Natural killer cell (primary cell): ENCODE measurements around the gene CHL1. TPM values are rescaled to one million over a fixed set of nuclear protein-coding genes. Genes with fewer than 3 reads are reported as not detected.

Experiments used
- ATAC-seq, 3 donors: fragments of 150-1000 bp in 2 of 3; fragments of 200-7000 bp in 1 of 3; cut with Tn5 transposase; 1 replicate in 1 of 3; 2 replicates in 2 of 3; pipeline ENCODE4 v1.10.0; 2021; ENCODE audit warnings: mild to moderate bottlenecking in 2 of 3, moderate library complexity in 2 of 3
- DNase-seq, 2 donors: peaks; one replicate each; pipeline versions ENCODE4 v3.0.0 to v3.0.0-alpha.2; 2013 to 2021; ENCODE audit warnings: mixed read lengths in 1 of 2
- H3K27ac ChIP-seq: one replicate; pipeline ENCODE4 v1.5.1; 2013; ENCODE audit warnings: mild to moderate bottlenecking, low read length
- H3K27me3 ChIP-seq: one replicate; pipeline ENCODE4 v1.6.1; 2013; ENCODE audit warnings: low read length; ENCODE audit not compliant: control insufficient read depth, insufficient read depth
- H3K36me3 ChIP-seq: one replicate; pipeline ENCODE4 v1.6.1; 2013; ENCODE audit warnings: low read length; ENCODE audit not compliant: control insufficient read depth, insufficient read depth
- H3K4me1 ChIP-seq: one replicate; pipeline ENCODE4 v1.6.1; 2013; ENCODE audit warnings: low read length; ENCODE audit not compliant: control insufficient read depth, insufficient read depth
- H3K4me3 ChIP-seq: one replicate; pipeline ENCODE4 v1.5.1; 2013; ENCODE audit warnings: low read length
- H3K9me3 ChIP-seq: one replicate; pipeline ENCODE4 v1.6.1; 2013; ENCODE audit warnings: low read length; ENCODE audit not compliant: control insufficient read depth, insufficient read depth
- H3K27ac Mint-ChIP-seq, 2 donors: one replicate each; pipeline ENCODE4 v1.8.0; 2022; ENCODE audit warnings: mild to moderate bottlenecking in 2 of 2, mixed read lengths in 2 of 2, moderate library complexity in 1 of 2
- H3K27me3 Mint-ChIP-seq, 2 donors: one replicate each; pipeline ENCODE4 v1.8.0; 2022; ENCODE audit warnings: low read depth in 2 of 2, mixed read lengths in 2 of 2
- H3K36me3 Mint-ChIP-seq: one replicate; pipeline ENCODE4 v1.8.0; 2022; ENCODE audit warnings: mixed read lengths
- H3K4me1 Mint-ChIP-seq, 2 donors: one replicate each; pipeline ENCODE4 v1.8.0; 2022; ENCODE audit warnings: mixed read lengths in 2 of 2
- H3K4me3 Mint-ChIP-seq: one replicate; pipeline ENCODE4 v1.8.0; 2022; ENCODE audit warnings: mild to moderate bottlenecking, moderate library complexity, mixed read lengths
- H3K9me3 Mint-ChIP-seq, 2 donors: one replicate each; pipeline ENCODE4 v1.8.0; 2022; ENCODE audit warnings: mixed read lengths in 2 of 2
- CTCF ChIP-seq: fragments of 200-600 bp; IDR thresholded peaks from one replicate; pipeline ENCODE4 v1.8.0; 2022; ENCODE audit warnings: antibody characterized with exemption
- WGBS: methylation state at CpG from one replicate; pipeline ENCODE4 v1.1.7; 2013; ENCODE audit warnings: missing lambda C conversion rate; ENCODE audit not compliant: insufficient coverage; 5-methylcytosine and 5-hydroxymethylcytosine counted together
- intact Hi-C: fragments of 100-400 bp; cut with micrococcal nuclease; formaldehyde crosslinking; loops from one replicate; pipeline ENCODE4 v1.14.2; 2022
- total RNA-seq, 4 donors: library from RNA; stranded (reverse); fragments of 120-200 nt in 1 of 4; gene quantifications; one replicate each; pipeline versions ENCODE4 v1.2.3 to v1.2.4, GENCODE V29; 2013 to 2022

Gene CHL1
- total RNA-seq, 3 donors from 2014 or later (not counting 1 experiment from before 2014, with no cell fraction given), result not detected

- no peak overlapping the region for H3K27ac ChIP-seq
- WGBS, result 75% methylated on average over 1 of the region's 3 CpGs
- no peak overlapping the region for H3K4me3 ChIP-seq
- H3K27me3 ChIP-seq, result no peaks in the 10 kb centered on the region
- H3K4me1 ChIP-seq, result no peaks in the 10 kb centered on the region
- Mint-ChIP-seq H3K4me3 (no peak overlapping the region), H3K27ac (no peak overlapping the region), H3K4me1 (no peaks in the 10 kb centered on the region), H3K36me3 (no peaks in the 10 kb centered on the region), H3K27me3 (no peaks in the 10 kb centered on the region), H3K9me3 (no peaks in the 10 kb centered on the region)
- intact Hi-C loops, result no loop called here
- TF ChIP-seq CTCF, result no peak
- H3K36me3 ChIP-seq, result no peaks in the 10 kb centered on the region
- no peak for DNase-seq
- no peaks in the 10 kb centered on the region for H3K9me3 ChIP-seq
- no peak for ATAC-seq
Observed at GRCh38 chr3:347581-347980, 151.0 kb downstream of the CHL1 start.

DNA sequence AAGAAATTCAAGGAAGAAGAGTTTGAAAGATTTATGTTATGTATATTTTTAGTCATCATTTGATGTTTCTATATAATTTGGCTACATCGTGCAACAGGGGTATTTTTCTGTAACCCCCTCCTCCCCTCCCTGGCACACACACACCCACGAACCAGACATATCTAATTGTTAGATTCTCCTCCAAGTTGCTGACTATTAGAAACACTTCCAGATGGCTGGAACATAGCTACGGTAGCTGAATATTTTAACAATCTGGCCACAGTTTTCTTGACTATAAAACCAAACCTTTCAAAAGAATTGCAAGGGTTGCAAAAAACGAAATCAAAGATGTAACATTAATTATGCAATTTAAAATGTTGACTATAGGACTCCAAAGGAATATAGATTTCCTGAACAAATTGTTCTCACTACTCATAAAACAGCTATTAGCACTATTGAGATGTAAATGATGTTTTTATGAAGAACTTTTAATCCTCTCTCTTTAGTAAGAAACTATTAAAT is 154.4 kb downstream of the CHL1 start:
- intact Hi-C loops, result no loop called here
- DNase-seq (no peak), ATAC-seq (no peak)
- H3K9me3 Mint-ChIP-seq, result peaks cover 0 to 2% of the 10 kb centered on the region in 2 donors
- Histone ChIP-seq H3K4me1 (no peaks in the 10 kb centered on the region), H3K27ac (no peak overlapping the region), H3K9me3 (no peaks in the 10 kb centered on the region), H3K4me3 (no peak overlapping the region), H3K36me3 (no peaks in the 10 kb centered on the region), H3K27me3 (no peaks in the 10 kb centered on the region)
- H3K4me3 Mint-ChIP-seq, result no peak overlapping the region
- no peak overlapping the region for H3K27ac Mint-ChIP-seq
- 87% methylated on average over 3 of the region's 4 CpGs for WGBS
- no peaks in the 10 kb centered on the region for H3K4me1 Mint-ChIP-seq
- no peak for TF ChIP-seq CTCF
- H3K27me3 Mint-ChIP-seq, result no peaks in the 10 kb centered on the region
- H3K36me3 Mint-ChIP-seq, result no peaks in the 10 kb centered on the region

GRCh38 chr3:352599-352998 is 156.0 kb downstream of the CHL1 start:
- intact Hi-C loops, result no loop called here
- 60% methylated on average over 1 of the region's 1 CpG for WGBS
- DNase-seq (no peak), ATAC-seq (no peak)
- H3K9me3 ChIP-seq, result no peaks in the 10 kb centered on the region
- no peak overlapping the region for H3K4me3 ChIP-seq
- H3K27ac ChIP-seq, result no peak overlapping the region
- TF ChIP-seq CTCF, result no peak
- no peaks in the 10 kb centered on the region for H3K27me3 ChIP-seq
- H3K36me3 ChIP-seq, result no peaks in the 10 kb centered on the region
- no peaks in the 10 kb centered on the region for H3K36me3 Mint-ChIP-seq
- H3K4me3 Mint-ChIP-seq, result no peak overlapping the region
- H3K4me1 Mint-ChIP-seq, result no peaks in the 10 kb centered on the region
- H3K9me3 Mint-ChIP-seq, result peaks cover 3 to 4% of the 10 kb centered on the region in 2 donors
- H3K27ac Mint-ChIP-seq, result no peak overlapping the region
- no peaks in the 10 kb centered on the region for H3K4me1 ChIP-seq
- no peaks in the 10 kb centered on the region for H3K27me3 Mint-ChIP-seq

- Histone ChIP-seq H3K9me3 (no peaks in the 10 kb centered on the region), H3K27me3 (no peaks in the 10 kb centered on the region), H3K36me3 (no peaks in the 10 kb centered on the region), H3K4me3 (no peak overlapping the region), H3K4me1 (no peaks in the 10 kb centered on the region), H3K27ac (no peak overlapping the region)
- H3K9me3 Mint-ChIP-seq, result peaks cover 3 to 6% of the 10 kb centered on the region in 2 donors
- H3K4me1 Mint-ChIP-seq, result no peaks in the 10 kb centered on the region
- WGBS, result 80% methylated on average over 1 of the region's 3 CpGs
- H3K4me3 Mint-ChIP-seq, result no peak overlapping the region
- ATAC-seq (no peak), DNase-seq (no peak)
- TF ChIP-seq CTCF, result no peak
- no peaks in the 10 kb centered on the region for H3K27me3 Mint-ChIP-seq
- H3K27ac Mint-ChIP-seq, result no peak overlapping the region
- no peaks in the 10 kb centered on the region for H3K36me3 Mint-ChIP-seq
- intact Hi-C loops, result no loop called here
Observed at GRCh38 chr3:353191-353739, 156.7 kb downstream of the CHL1 start.
